K562 (cell line): ENCODE data around the gene PQBP1. TPM values are rescaled to one million over a fixed set of nuclear protein-coding genes. Genes with fewer than 3 reads are reported as not detected.

ENCODE experiments used
- ARID2 ChIP-seq: fragments of 450-650 bp; IDR thresholded peaks from 2 replicates; pipeline ENCODE4 v1.6.1; 2017; ENCODE audit warnings: antibody characterized with exemption, mild to moderate bottlenecking
- CBFB ChIP-seq: sonication (generic); formaldehyde crosslinking; IDR thresholded peaks from 2 replicates; pipeline ENCODE4 v1.4.0; 2020; ENCODE audit warnings: mild to moderate bottlenecking, missing genetic modification reagents
- CBX2 ChIP-seq: fragments of 200-600 bp; sonication (generic); IDR thresholded peaks from one replicate; pipeline ENCODE4 v1.6.1; 2012; ENCODE audit warnings: mild to moderate bottlenecking, low read length, inconsistent platforms; ENCODE audit not compliant: insufficient read depth, poor library complexity, severe bottlenecking
- CREB3L1 ChIP-seq: fragments of 450-650 bp; IDR thresholded peaks from 2 replicates; pipeline ENCODE4 v1.6.1; 2014; ENCODE audit warnings: low read depth, mild to moderate bottlenecking, moderate library complexity, borderline replicate concordance
- E2F3 ChIP-seq: fragments of 250-450 bp; sonication (Bioruptor Pico); IDR thresholded peaks from 2 replicates; pipeline ENCODE4 v1.4.0; 2020; ENCODE audit warnings: mild to moderate bottlenecking
- E2F8 ChIP-seq: fragments of 450-650 bp; IDR thresholded peaks from 2 replicates; pipeline ENCODE4 v1.7.1; 2018; ENCODE audit warnings: mild to moderate bottlenecking, low read depth; ENCODE audit not compliant: partially characterized antibody
- ETV5 ChIP-seq: sonication (generic); formaldehyde crosslinking; IDR thresholded peaks from 2 replicates; pipeline ENCODE4 v1.4.0; 2020; ENCODE audit warnings: low read depth, mild to moderate bottlenecking, missing genetic modification reagents
- HDAC3 ChIP-seq: fragments of 450-650 bp; IDR thresholded peaks from 2 replicates; pipeline ENCODE4 v1.6.1; 2018; ENCODE audit warnings: borderline replicate concordance, mild to moderate bottlenecking, moderate library complexity; ENCODE audit not compliant: partially characterized antibody
- HMGN3 ChIP-seq: IDR thresholded peaks from 2 replicates; pipeline ENCODE4 v1.6.1; 2011; ENCODE audit warnings: borderline replicate concordance, low read depth, mild to moderate bottlenecking, mixed read lengths, low read length; ENCODE audit not compliant: insufficient read length; ENCODE audit errors: extremely low read depth
- L3MBTL2 ChIP-seq: fragments of 450-650 bp; IDR thresholded peaks from 2 replicates; pipeline ENCODE4 v1.6.1; 2016; ENCODE audit warnings: mild to moderate bottlenecking, moderate library complexity
- MNT ChIP-seq, 2 experiments: fragments of 450-650 bp; conservative IDR thresholded peaks; 2 replicates each; pipeline ENCODE4 v1.6.1; 2017; ENCODE audit warnings: mild to moderate bottlenecking in 2 of 2, moderate library complexity in 2 of 2
- POLR2AphosphoS2 ChIP-seq: IDR thresholded peaks from 2 replicates; pipeline ENCODE4 v1.6.1; 2012; ENCODE audit warnings: low read length, improper control_type of control experiment
- SMAD1 ChIP-seq: fragments of 150-350 bp; IDR thresholded peaks from 2 replicates; pipeline ENCODE4 v1.6.1; 2014; ENCODE audit warnings: low read length, low read depth; ENCODE audit not compliant: partially characterized antibody
- TBL1XR1 ChIP-seq, 2 experiments: IDR thresholded peaks; 2 replicates each; pipeline ENCODE4 v1.6.1; 2012; ENCODE audit warnings: improper control_type of control experiment in 2 of 2, low read length in 2 of 2, mild to moderate bottlenecking in 1 of 2
- UBTF ChIP-seq, 2 experiments: IDR thresholded peaks; 2 replicates each; pipeline ENCODE4 v1.6.1; 2012; ENCODE audit warnings: improper control_type of control experiment in 2 of 2, low read depth in 2 of 2, low read length in 2 of 2, borderline replicate concordance in 1 of 2
- ZNF174 ChIP-seq: fragments of 250-450 bp; sonication (Bioruptor Pico); IDR thresholded peaks from 2 replicates; pipeline ENCODE4 v1.4.0; 2020; ENCODE audit warnings: mild to moderate bottlenecking
- ZNF212 ChIP-seq: fragments of 450-650 bp; formaldehyde crosslinking; IDR thresholded peaks from 2 replicates; pipeline ENCODE4 v1.4.0; 2020; ENCODE audit warnings: mild to moderate bottlenecking
- ZNF217 ChIP-seq: sonication (generic); formaldehyde crosslinking; IDR thresholded peaks from 2 replicates; pipeline ENCODE4 v1.8.0; 2022; ENCODE audit warnings: mild to moderate bottlenecking, missing genetic modification reagents
- ZNF696 ChIP-seq: fragments of 250-450 bp; sonication (Bioruptor Pico); conservative IDR thresholded peaks from 2 replicates; pipeline ENCODE4 v1.4.0; 2020; ENCODE audit warnings: mild to moderate bottlenecking, moderate library complexity
- polyA plus RNA-seq, 8 experiments: library from polyadenylated mRNA; depleted of rRNA in 4 of 8; stranded (reverse) in 5 of 8; unstranded in 3 of 8; fragments of >200 nt; fragmentation: Nextera tagmentation in 2 of 8; fragmentation: Illumina TruSeq in 1 of 8; extraction: Ambion mirVana in 2 of 8; extraction: Trizol in 1 of 8; gene quantifications; 2 replicates each; pipeline versions ENCODE4 v1.2.1 to v1.2.3, GENCODE V29; 2011 to 2014; ENCODE audit warnings: inconsistent platforms in 1 of 8, missing spikeins in 1 of 8
- total RNA-seq, 7 experiments: library from RNA; depleted of rRNA in 6 of 7; stranded (reverse); fragments of >200 nt in 6 of 7; fragmentation: Illumina TruSeq in 2 of 7; extraction: Trizol in 2 of 7; gene quantifications; 2 replicates each; pipeline versions ENCODE4 v1.2.1 to v1.2.3, GENCODE V29; 2011 to 2021; ENCODE audit warnings: low replicate concordance in 1 of 7

The PQBP1 gene
- total and polyA plus RNA-seq, 9 of the 15 experiments (the other 6 are each of a cell fraction or from before 2014, with no cell fraction given), result 41.3 to 262 (median 112) TPM

- no peak for TF ChIP-seq ARID2
- peak; percentile 44 for TF ChIP-seq E2F8
- TF ChIP-seq SMAD1, result no peak
- TF ChIP-seq CREB3L1, result no peak
- TF ChIP-seq ZNF696 (CRISPR knock-in tag), result no peak
- TF ChIP-seq UBTF (IDR thresholded peaks at IDR 0.05; ENCODE audit: borderline replicate concordance in 1 of 2, low read depth in 2 of 2, low read length in 2 of 2), result no peak
- no peak for TF ChIP-seq HDAC3
- TF ChIP-seq POLR2AphosphoS2, result peak; percentile 85; the same call in 1 of the 2 replicates
- TF ChIP-seq E2F3 (CRISPR knock-in tag), result no peak
- no peak for TF ChIP-seq TBL1XR1 (IDR thresholded peaks at IDR 0.05; ENCODE audit: low read length in 2 of 2)
- TF ChIP-seq L3MBTL2, result peak; percentile 28; the same call in 1 of the 2 replicates
- TF ChIP-seq MNT (conservative IDR thresholded peaks at IDR 0.05), result peak; percentile 44 to 76; a peak in 2 of 4 replicates
- no peak for TF ChIP-seq CBX2
- TF ChIP-seq ZNF217 (CRISPR knock-in tag), result no peak
- TF ChIP-seq ZNF212 (CRISPR knock-in tag), result no peak
- no peak for TF ChIP-seq CBFB (CRISPR knock-in tag)
- TF ChIP-seq HMGN3, result peak; percentile 10
- no peak for TF ChIP-seq ZNF174 (CRISPR knock-in tag)
- no peak for TF ChIP-seq ETV5 (CRISPR knock-in tag)
Observed at GRCh38 chrX:48891402-48892288, 6.1 kb upstream of the PQBP1 start (continued).
